Esophagus squamous epithelium (tissue), 4 donors: ENCODE results near the gene ICOSLG.

Experiments
- CTCF ChIP-seq, 6 experiments: fragments of 450-650 bp in 4 of 6; fragments of 200-600 bp in 2 of 6; sonication (generic) in 2 of 6; IDR thresholded peaks; one replicate each; pipeline ENCODE4 v1.5.1; 2016 to 2019; ENCODE audit warnings: antibody characterized with exemption in 6 of 6, mild to moderate bottlenecking in 4 of 6, moderate library complexity in 4 of 6
- POLR2A ChIP-seq, 4 donors: fragments of 450-650 bp; IDR thresholded peaks; one replicate each; pipeline ENCODE4 v1.6.1; 2017; ENCODE audit warnings: antibody characterized with exemption in 4 of 4, mild to moderate bottlenecking in 4 of 4, moderate library complexity in 3 of 4

- no peak for TF ChIP-seq POLR2A (IDR thresholded peaks at IDR 0.05)
- TF ChIP-seq CTCF (IDR thresholded peaks at IDR 0.05) = no peak
Observed at GRCh38 chr21:44260791-44261631, 20.3 kb upstream of the ICOSLG start.
